Natural killer cell treated with Interleukin-12 subunit alpha and Interleukin-12 subunit beta and Interleukin-15 and Interleukin-18, amount 100 ng/mL, for 72 hours (primary cell): ENCODE data around the gene MRPL20. TPM values are rescaled to one million over a fixed set of nuclear protein-coding genes. Genes with fewer than 3 reads are reported as not detected.
"Not testable (repeated sequence)": the region's sequence is repeated elsewhere in the genome, so short reads cannot be mapped to it uniquely, and the experiment has no call there.

Experiments
- ATAC-seq, 2 donors: fragments of 150-1000 bp; cut with Tn5 transposase in 1 of 2; sonication (Bioruptor Pico), chemical (Tn5 transposase) in 1 of 2; 2 replicates each; pipeline ENCODE4 v1.10.0; 2021
- DNase-seq: peaks from one replicate; pipeline ENCODE4 v3.0.0; 2022; ENCODE audit warnings: low spot score
- H3K27ac Mint-ChIP-seq, 2 donors: 1 replicate in 1 of 2; 2 replicates in 1 of 2; pipeline ENCODE4 v1.8.0; 2022; ENCODE audit warnings: mixed read lengths in 2 of 2, mild to moderate bottlenecking in 1 of 2, moderate library complexity in 1 of 2
- H3K27me3 Mint-ChIP-seq, 2 donors: 1 replicate in 1 of 2; 2 replicates in 1 of 2; pipeline ENCODE4 v1.8.0; 2022; ENCODE audit warnings: mixed read lengths in 2 of 2
- H3K36me3 Mint-ChIP-seq: one replicate; pipeline ENCODE4 v1.8.0; 2022; ENCODE audit warnings: mixed read lengths
- H3K4me1 Mint-ChIP-seq, 2 donors: 1 replicate in 1 of 2; 2 replicates in 1 of 2; pipeline ENCODE4 v1.8.0; 2022; ENCODE audit warnings: low read depth in 2 of 2, mixed read lengths in 2 of 2, mild to moderate bottlenecking in 1 of 2
- H3K4me3 Mint-ChIP-seq: one replicate; pipeline ENCODE4 v1.8.0; 2022; ENCODE audit warnings: mixed read lengths
- H3K9me3 Mint-ChIP-seq: 2 replicates; pipeline ENCODE4 v1.8.0; 2022; ENCODE audit warnings: mixed read lengths
- total RNA-seq, 2 donors: library from RNA; stranded (reverse); gene quantifications; one replicate each; pipeline ENCODE4 v1.2.3, GENCODE V29; 2022

MRPL20 gene
- total RNA-seq, 2 donors from 2014 or later = 138 to 175 TPM

- Mint-ChIP-seq H3K4me3 (peak overlapping the region; percentile 22), H3K36me3 (no peaks in the 10 kb centered on the region), H3K9me3 (no peaks in the 10 kb centered on the region), H3K4me1 (peaks cover 4 to 6% of the 10 kb centered on the region in 2 donors), H3K27me3 (no peaks in the 10 kb centered on the region), H3K27ac (no peak overlapping the region)
- no peak for DNase-seq
- ATAC-seq = peak; percentile 40 to 43
Observed at GRCh38 chr1:1371746-1372711, 35.1 kb downstream of the MRPL20 start.

- DNase-seq (no peak), ATAC-seq (peak in 1 of 2 donors; percentile 3)
- Mint-ChIP-seq H3K27ac (no peak overlapping the region), H3K4me1 (peaks cover 0 to 6% of the 10 kb centered on the region in 2 donors), H3K9me3 (no peaks in the 10 kb centered on the region), H3K27me3 (no peaks in the 10 kb centered on the region), H3K36me3 (no peaks in the 10 kb centered on the region), H3K4me3 (no peak overlapping the region)
Observed at GRCh38 chr1:1371364-1371745, 35.7 kb downstream of the MRPL20 start.

- Mint-ChIP-seq H3K4me1 (peaks cover 0 to 6% of the 10 kb centered on the region in 2 donors), H3K4me3 (no peak overlapping the region), H3K9me3 (no peaks in the 10 kb centered on the region), H3K27ac (no peak overlapping the region), H3K27me3 (no peaks in the 10 kb centered on the region), H3K36me3 (no peaks in the 10 kb centered on the region)
- DNase-seq (no peak), ATAC-seq (no peak)
Observed at GRCh38 chr1:1370771-1371300, 36.3 kb downstream of the MRPL20 start.

- not testable (repeated sequence) for H3K36me3 Mint-ChIP-seq, H3K27me3 Mint-ChIP-seq, H3K4me3 Mint-ChIP-seq, ATAC-seq, H3K4me1 Mint-ChIP-seq, H3K27ac Mint-ChIP-seq, DNase-seq, H3K9me3 Mint-ChIP-seq
Observed at GRCh38 chr1:1370094-1370493, 37.0 kb downstream of the MRPL20 start.

- H3K36me3 Mint-ChIP-seq = no peaks in the 10 kb centered on the region
- H3K27me3 Mint-ChIP-seq = no peaks in the 10 kb centered on the region
- H3K4me3 Mint-ChIP-seq = no peak overlapping the region
- ATAC-seq = no peak
- no peak overlapping the region for H3K27ac Mint-ChIP-seq
- no peak for DNase-seq
- H3K4me1 Mint-ChIP-seq = peaks cover 0 to 2% of the 10 kb centered on the region in 2 donors
- no peaks in the 10 kb centered on the region for H3K9me3 Mint-ChIP-seq
Observed at GRCh38 chr1:1367315-1367714, 39.8 kb downstream of the MRPL20 start.

GRCh38 chr1:1366699-1367066, 40.4 kb downstream of the MRPL20 start:
- H3K27ac Mint-ChIP-seq = no peak overlapping the region
- H3K27me3 Mint-ChIP-seq = no peaks in the 10 kb centered on the region
- H3K4me1 Mint-ChIP-seq = no peaks in the 10 kb centered on the region
- no peak for ATAC-seq
- no peak overlapping the region for H3K4me3 Mint-ChIP-seq
- DNase-seq = no peak
- H3K9me3 Mint-ChIP-seq = no peaks in the 10 kb centered on the region
- H3K36me3 Mint-ChIP-seq = no peaks in the 10 kb centered on the region

GRCh38 chr1:1365875-1366698, 41.0 kb downstream of the MRPL20 start:
- Mint-ChIP-seq H3K4me1 (no peaks in the 10 kb centered on the region), H3K36me3 (no peaks in the 10 kb centered on the region), H3K27ac (no peak overlapping the region), H3K9me3 (no peaks in the 10 kb centered on the region), H3K4me3 (no peak overlapping the region), H3K27me3 (peaks cover under 1 to 2% of the 10 kb centered on the region in 2 donors)
- no peak for DNase-seq
- no peak for ATAC-seq

- Mint-ChIP-seq H3K4me3 (no peak overlapping the region), H3K27me3 (peaks cover 6 to 10% of the 10 kb centered on the region in 2 donors), H3K4me1 (no peaks in the 10 kb centered on the region), H3K27ac (no peak overlapping the region), H3K36me3 (no peaks in the 10 kb centered on the region), H3K9me3 (no peaks in the 10 kb centered on the region)
- DNase-seq (no peak), ATAC-seq (no peak)
Observed at GRCh38 chr1:1364266-1364665, 42.8 kb downstream of the MRPL20 start.

GRCh38 chr1:1361982-1362423, 45.1 kb downstream of the MRPL20 start:
- H3K4me3 Mint-ChIP-seq = no peak overlapping the region
- no peaks in the 10 kb centered on the region for H3K9me3 Mint-ChIP-seq
- peaks cover 8 to 10% of the 10 kb centered on the region in 2 donors for H3K27me3 Mint-ChIP-seq
- no peak for DNase-seq
- ATAC-seq = no peak
- H3K36me3 Mint-ChIP-seq = no peaks in the 10 kb centered on the region
- H3K4me1 Mint-ChIP-seq = peaks cover 0 to 2% of the 10 kb centered on the region in 2 donors
- no peak overlapping the region for H3K27ac Mint-ChIP-seq

- no peak overlapping the region for H3K27ac Mint-ChIP-seq
- H3K4me3 Mint-ChIP-seq = no peak overlapping the region
- ATAC-seq = no peak
- no peak for DNase-seq
- peaks cover 0 to 2% of the 10 kb centered on the region in 2 donors for H3K4me1 Mint-ChIP-seq
- H3K9me3 Mint-ChIP-seq = no peaks in the 10 kb centered on the region
- H3K27me3 Mint-ChIP-seq = peaks cover 8 to 10% of the 10 kb centered on the region in 2 donors
- no peaks in the 10 kb centered on the region for H3K36me3 Mint-ChIP-seq
Observed at GRCh38 chr1:1361233-1361981, 45.7 kb downstream of the MRPL20 start.

- Mint-ChIP-seq H3K27ac (no peak overlapping the region), H3K36me3 (no peaks in the 10 kb centered on the region), H3K27me3 (peaks cover 8 to 10% of the 10 kb centered on the region in 2 donors), H3K9me3 (no peaks in the 10 kb centered on the region), H3K4me3 (no peak overlapping the region), H3K4me1 (peaks cover 0 to 2% of the 10 kb centered on the region in 2 donors)
- ATAC-seq = no peak
- no peak for DNase-seq
Observed at GRCh38 chr1:1360506-1361169, 46.5 kb downstream of the MRPL20 start.

- Mint-ChIP-seq H3K9me3 (no peaks in the 10 kb centered on the region), H3K27ac (no peak overlapping the region), H3K27me3 (peaks cover 8 to 10% of the 10 kb centered on the region in 2 donors), H3K4me1 (peaks cover 0 to 2% of the 10 kb centered on the region in 2 donors), H3K36me3 (no peaks in the 10 kb centered on the region), H3K4me3 (no peak overlapping the region)
- ATAC-seq (no peak), DNase-seq (no peak)
Observed at GRCh38 chr1:1359664-1360468, 47.2 kb downstream of the MRPL20 start.
